ENCODE data around the gene NR4A2. TPM values are rescaled to one million over a fixed set of nuclear protein-coding genes. Genes with fewer than 3 reads are reported as not detected.

Gene NR4A2
- total and polyA plus RNA-seq, 2 experiments from 2014 or later = 0.86 to 2.9 TPM

- H3K9ac ChIP-seq = no peak overlapping the region
- in situ Hi-C loops (cut with MboI) = loop anchor here (10.0 kb wide), 1 partner anchor 255 kb away; no protein-coding TSS in a partner anchor
- no peaks in the 10 kb centered on the region for H3K79me2 ChIP-seq (ENCODE audit: insufficient read depth)
- H3K27ac ChIP-seq = no peak overlapping the region
- WGBS, 2 experiments (ENCODE audit: low coverage in 1 of 2, low lambda C conversion rate in 2 of 2, missing lambda C conversion rate in 2 of 2) = 21 to 23% methylated on average over 40 to 43 of the region's 47 CpGs
- H3K4me1 ChIP-seq (ENCODE audit: insufficient read depth) = no peaks in the 10 kb centered on the region; the same call in 1 of the 2 replicates
- peak; percentile 38 for DNase-seq
- H2AFZ ChIP-seq = peak overlapping the region; percentile 60
- H3K9me2 ChIP-seq (ENCODE audit: insufficient read depth) = no peaks in the 10 kb centered on the region
- no peaks in the 10 kb centered on the region for H4K20me1 ChIP-seq (ENCODE audit: insufficient read depth)
- peaks cover 29% of the 10 kb centered on the region; the same call in 1 of the 2 replicates for H3K27me3 ChIP-seq (replicated peaks; ENCODE audit: insufficient read depth)
- H3K4me2 ChIP-seq (ENCODE audit: unreplicated experiment) = peak overlapping the region; percentile 72
- no peaks in the 10 kb centered on the region for H3K9me3 ChIP-seq (ENCODE audit: low read depth)
- peak overlapping the region; percentile 68 for H3K4me3 ChIP-seq
- H3K36me3 ChIP-seq (ENCODE audit: low read depth) = 0 out of 2 replicates have a peak, but pooled peaks cover 7% of the 10 kb centered on the region
- H3F3A ChIP-seq (ENCODE audit: insufficient read depth) = 0 out of 2 replicates have a peak, but pooled peaks cover 5% of the 10 kb centered on the region
- TF ChIP-seq EZH2 (IDR thresholded peaks at IDR 0.05; ENCODE audit: insufficient read depth, poor library complexity, severe bottlenecking) (no peak), EZH2phosphoT487 (IDR thresholded peaks at IDR 0.05; ENCODE audit: insufficient read depth, low read depth) (no peak)
These were observed 12.6 kb downstream of the NR4A2 start for GRCh38 chr2:156319811-156320485.

- no peak for DNase-seq
- in situ Hi-C loops (cut with MboI) = no loop called here
- H3K9ac ChIP-seq = no peak overlapping the region
- 62 to 68% methylated on average over 3 of the region's 3 CpGs for WGBS, 2 experiments (ENCODE audit: low coverage in 1 of 2, low lambda C conversion rate in 2 of 2, missing lambda C conversion rate in 2 of 2)
- no peaks in the 10 kb centered on the region for H3K9me2 ChIP-seq (ENCODE audit: insufficient read depth)
- H2AFZ ChIP-seq = no peak overlapping the region
- H3K4me1 ChIP-seq (ENCODE audit: insufficient read depth) = no peaks in the 10 kb centered on the region; the same call in 1 of the 2 replicates
- H3F3A ChIP-seq (ENCODE audit: insufficient read depth) = no peaks in the 10 kb centered on the region
- H3K27me3 ChIP-seq (replicated peaks; ENCODE audit: insufficient read depth) = peaks cover 31% of the 10 kb centered on the region; the same call in 1 of the 2 replicates
- no peak overlapping the region for H3K4me3 ChIP-seq
- H3K27ac ChIP-seq = no peak overlapping the region
- H3K4me2 ChIP-seq (ENCODE audit: unreplicated experiment) = no peak overlapping the region
- H3K79me2 ChIP-seq (ENCODE audit: insufficient read depth) = no peaks in the 10 kb centered on the region
- H4K20me1 ChIP-seq (ENCODE audit: insufficient read depth) = no peaks in the 10 kb centered on the region
- no peaks in the 10 kb centered on the region for H3K9me3 ChIP-seq (ENCODE audit: low read depth)
- TF ChIP-seq EZH2 (IDR thresholded peaks at IDR 0.05; ENCODE audit: insufficient read depth, poor library complexity, severe bottlenecking) = no peak
- no peaks in the 10 kb centered on the region for H3K36me3 ChIP-seq (ENCODE audit: low read depth)
These were observed 14.9 kb downstream of the NR4A2 start for GRCh38 chr2:156317631-156318030.

- Histone ChIP-seq H4K20me1 (ENCODE audit: insufficient read depth) (no peaks in the 10 kb centered on the region), H3K27ac (no peak overlapping the region), H3K9ac (no peak overlapping the region), H3K9me3 (ENCODE audit: low read depth) (no peaks in the 10 kb centered on the region), H3K79me2 (ENCODE audit: insufficient read depth) (no peaks in the 10 kb centered on the region), H3F3A (ENCODE audit: insufficient read depth) (no peaks in the 10 kb centered on the region), H3K4me1 (ENCODE audit: insufficient read depth) (no peaks in the 10 kb centered on the region), H3K4me2 (ENCODE audit: unreplicated experiment) (no peak overlapping the region), H3K27me3 (replicated peaks; ENCODE audit: insufficient read depth) (peaks cover 10% of the 10 kb centered on the region; the same call in 1 of the 2 replicates), H3K4me3 (no peak overlapping the region), H2AFZ (no peak overlapping the region), H3K9me2 (ENCODE audit: insufficient read depth) (no peaks in the 10 kb centered on the region), H3K36me3 (ENCODE audit: low read depth) (no peaks in the 10 kb centered on the region)
- no peak for TF ChIP-seq EZH2 (IDR thresholded peaks at IDR 0.05; ENCODE audit: insufficient read depth, poor library complexity, severe bottlenecking)
- TF ChIP-seq EZH2phosphoT487 (IDR thresholded peaks at IDR 0.05; ENCODE audit: insufficient read depth, low read depth) = no peak
- in situ Hi-C loops (cut with MboI) = no loop called here
- 54 to 62% methylated on average over 2 of the region's 2 CpGs for WGBS, 2 experiments (ENCODE audit: low coverage in 1 of 2, low lambda C conversion rate in 2 of 2, missing lambda C conversion rate in 2 of 2)
- DNase-seq = no peak
These were observed 20.5 kb downstream of the NR4A2 start for GRCh38 chr2:156311976-156312375.

- Histone ChIP-seq H3K4me1 (ENCODE audit: insufficient read depth) (no peaks in the 10 kb centered on the region), H2AFZ (no peak overlapping the region), H3K79me2 (ENCODE audit: insufficient read depth) (no peaks in the 10 kb centered on the region), H3K27ac (no peak overlapping the region), H4K20me1 (ENCODE audit: insufficient read depth) (no peaks in the 10 kb centered on the region), H3F3A (ENCODE audit: insufficient read depth) (no peaks in the 10 kb centered on the region), H3K9me2 (ENCODE audit: insufficient read depth) (no peaks in the 10 kb centered on the region), H3K4me2 (ENCODE audit: unreplicated experiment) (no peak overlapping the region), H3K4me3 (no peak overlapping the region), H3K36me3 (ENCODE audit: low read depth) (no peaks in the 10 kb centered on the region), H3K27me3 (replicated peaks; ENCODE audit: insufficient read depth) (0 out of 2 replicates have a peak, but pooled peaks cover 10% of the 10 kb centered on the region), H3K9ac (no peak overlapping the region), H3K9me3 (ENCODE audit: low read depth) (no peaks in the 10 kb centered on the region)
- no peak for DNase-seq
- TF ChIP-seq EZH2 (IDR thresholded peaks at IDR 0.05; ENCODE audit: insufficient read depth, poor library complexity, severe bottlenecking) (no peak), EZH2phosphoT487 (IDR thresholded peaks at IDR 0.05; ENCODE audit: insufficient read depth, low read depth) (no peak)
- in situ Hi-C loops (cut with MboI) = no loop called here
These were observed 21.7 kb downstream of the NR4A2 start for GRCh38 chr2:156310773-156311172.
